PFSK-1 (cell line): ENCODE measurements around the gene ITPRID1.

Source experiments
- POLR2AphosphoS5 ChIP-seq: IDR thresholded peaks from 2 replicates; pipeline ENCODE4 v1.6.1; 2012; ENCODE audit warnings: low read depth, mild to moderate bottlenecking, control low read depth, low read length, moderate library complexity
- REST ChIP-seq, 2 experiments: IDR thresholded peaks; 2 replicates each; pipeline versions ENCODE4 v1.6.1 to v1.8.0; 2011 to 2012; ENCODE audit warnings: low read depth in 2 of 2, low read length in 2 of 2, control low read depth in 1 of 2, inconsistent platforms in 1 of 2, mild to moderate bottlenecking in 1 of 2, moderate library complexity in 1 of 2; ENCODE audit not compliant: insufficient read depth in 1 of 2
- SIN3A ChIP-seq: IDR thresholded peaks from 2 replicates; pipeline ENCODE4 v1.6.1; 2012; ENCODE audit warnings: mild to moderate bottlenecking, low read length, moderate library complexity, borderline replicate concordance; ENCODE audit not compliant: insufficient read depth
- TAF1 ChIP-seq: IDR thresholded peaks from 2 replicates; pipeline ENCODE4 v1.6.1; 2012; ENCODE audit warnings: low read length, control low read depth, borderline replicate concordance; ENCODE audit not compliant: insufficient read depth

GRCh38 chr7:31487476-31487875, 26.4 kb upstream of the ITPRID1 start:
- TF ChIP-seq SIN3A (no peak), POLR2AphosphoS5 (no peak), REST (IDR thresholded peaks at IDR 0.05; ENCODE audit: insufficient read depth in 1 of 2, low read depth in 2 of 2, low read length in 2 of 2) (no peak), TAF1 (no peak)
